SHP77 treated with DMSO at 0.1 percent for 48 hours (cell line): Measurements from ENCODE around the gene FBLIM1.

Source experiments
- DNase-seq: peaks from one replicate; lab custom pipeline; 2025; lab: John Stamatoyannopoulos, UW

FBLIM1 gene

GRCh38 chr1:15748690-15749398 is 9.8 kb upstream of the FBLIM1 start:
- no peak for DNase-seq

GRCh38 chr1:15749399-15750291 is 8.9 kb upstream of the FBLIM1 start:
- DNase-seq: no peak

- no peak for DNase-seq
Measured at GRCh38 chr1:15750924-15751323, 7.7 kb upstream of the FBLIM1 start.

GRCh38 chr1:15751717-15752116 is 6.9 kb upstream of the FBLIM1 start:
- no peak for DNase-seq

- no peak for DNase-seq
Measured at GRCh38 chr1:15753776-15754175, 4.8 kb upstream of the FBLIM1 start.

GRCh38 chr1:15755021-15755645 is 3.5 kb upstream of the FBLIM1 start:
- DNase-seq: no peak

GRCh38 chr1:15755646-15756040 is 3.0 kb upstream of the FBLIM1 start:
- no peak for DNase-seq

- DNase-seq: peak; percentile 25
Measured at GRCh38 chr1:15756143-15757015, 2.2 kb upstream of the FBLIM1 start.

GRCh38 chr1:15757016-15757543 is 1.5 kb upstream of the FBLIM1 start:
- DNase-seq: no peak

GRCh38 chr1:15757575-15758342 is 836 bp upstream of the FBLIM1 start:
- DNase-seq: no peak

- no peak for DNase-seq
Measured at GRCh38 chr1:15758953-15759661, 512 bp downstream of the FBLIM1 start.

- DNase-seq: no peak
Measured at GRCh38 chr1:15760520-15761211, 2.1 kb downstream of the FBLIM1 start.

GRCh38 chr1:15761366-15762128 is 3.0 kb downstream of the FBLIM1 start:
- DNase-seq: no peak

- no peak for DNase-seq
Measured at GRCh38 chr1:15762546-15762945, 4.0 kb downstream of the FBLIM1 start.

GRCh38 chr1:15764269-15764764 is 5.7 kb downstream of the FBLIM1 start:
- DNase-seq: no peak

GRCh38 chr1:15764890-15765289 is 6.3 kb downstream of the FBLIM1 start:
- DNase-seq: no peak

GRCh38 chr1:15765495-15766194 is 7.0 kb downstream of the FBLIM1 start:
- DNase-seq: no peak

GRCh38 chr1:15767941-15768340 is 9.3 kb downstream of the FBLIM1 start:
- DNase-seq: no peak
